ENCODE data around the gene TMEM163. TPM values are rescaled to one million over a fixed set of nuclear protein-coding genes. Genes with fewer than 3 reads are reported as not detected.

The TMEM163 gene
- total RNA-seq, 2 donors from 2014 or later, result 0.55 to 23.1 TPM

DNA sequence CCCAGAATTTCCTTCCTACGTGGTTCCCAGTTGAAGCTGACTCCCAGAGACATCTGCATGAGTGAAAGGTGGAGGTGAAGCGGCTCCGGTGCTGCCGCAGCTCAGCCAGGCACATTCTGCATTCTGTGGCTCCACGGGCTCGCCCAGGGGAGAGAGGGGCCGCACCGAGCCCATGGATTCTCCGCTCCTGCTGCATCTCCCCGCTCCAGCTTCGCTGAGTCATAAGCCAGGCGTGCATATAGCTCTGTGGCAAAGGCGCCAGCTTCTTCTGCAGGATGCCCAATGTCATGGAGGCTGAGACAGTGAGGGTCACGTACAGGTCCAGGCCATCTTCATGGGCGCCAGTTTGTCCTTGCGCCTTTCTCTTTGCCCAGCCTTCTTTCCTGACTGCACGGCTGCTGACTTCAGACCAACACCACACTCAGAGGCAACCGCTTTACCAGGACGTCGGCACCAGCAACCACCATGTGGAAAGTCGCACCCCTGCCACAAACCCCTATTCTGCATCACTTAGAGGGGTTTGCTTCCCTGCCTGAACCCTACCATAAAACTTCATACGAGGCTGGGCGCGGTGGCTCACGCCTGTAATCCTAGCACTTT lies 249.2 kb downstream of the TMEM163 start:
- H3K27ac ChIP-seq, result no peak overlapping the region
- H3K36me3 ChIP-seq, result no peaks in the 10 kb centered on the region
- no peaks in the 10 kb centered on the region for H3K9me3 ChIP-seq
- DNase-seq (ENCODE audit: low spot score), result no peak
- TF ChIP-seq POLR2A (IDR thresholded peaks at IDR 0.05) (no peak), POLR2AphosphoS5 (IDR thresholded peaks at IDR 0.05) (no peak)
- TF ChIP-seq, protein P1, sequence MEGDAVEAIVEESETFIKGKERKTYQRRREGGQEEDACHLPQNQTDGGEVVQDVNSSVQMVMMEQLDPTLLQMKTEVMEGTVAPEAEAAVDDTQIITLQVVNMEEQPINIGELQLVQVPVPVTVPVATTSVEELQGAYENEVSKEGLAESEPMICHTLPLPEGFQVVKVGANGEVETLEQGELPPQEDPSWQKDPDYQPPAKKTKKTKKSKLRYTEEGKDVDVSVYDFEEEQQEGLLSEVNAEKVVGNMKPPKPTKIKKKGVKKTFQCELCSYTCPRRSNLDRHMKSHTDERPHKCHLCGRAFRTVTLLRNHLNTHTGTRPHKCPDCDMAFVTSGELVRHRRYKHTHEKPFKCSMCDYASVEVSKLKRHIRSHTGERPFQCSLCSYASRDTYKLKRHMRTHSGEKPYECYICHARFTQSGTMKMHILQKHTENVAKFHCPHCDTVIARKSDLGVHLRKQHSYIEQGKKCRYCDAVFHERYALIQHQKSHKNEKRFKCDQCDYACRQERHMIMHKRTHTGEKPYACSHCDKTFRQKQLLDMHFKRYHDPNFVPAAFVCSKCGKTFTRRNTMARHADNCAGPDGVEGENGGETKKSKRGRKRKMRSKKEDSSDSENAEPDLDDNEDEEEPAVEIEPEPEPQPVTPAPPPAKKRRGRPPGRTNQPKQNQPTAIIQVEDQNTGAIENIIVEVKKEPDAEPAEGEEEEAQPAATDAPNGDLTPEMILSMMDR (IDR thresholded peaks at IDR 0.05), result no peak
- intact Hi-C loops (cut with DNase I), result loop anchor here (10.0 kb wide), 1 partner anchor 425 kb away; no protein-coding TSS in a partner anchor
- no peak overlapping the region for H3K4me3 ChIP-seq
- no peaks in the 10 kb centered on the region for H3K27me3 ChIP-seq (replicated peaks; ENCODE audit: insufficient read depth)
- H3K4me1 ChIP-seq (replicated peaks), result no peaks in the 10 kb centered on the region
- WGBS, result 93% methylated on average over 25 of the region's 25 CpGs

DNA sequence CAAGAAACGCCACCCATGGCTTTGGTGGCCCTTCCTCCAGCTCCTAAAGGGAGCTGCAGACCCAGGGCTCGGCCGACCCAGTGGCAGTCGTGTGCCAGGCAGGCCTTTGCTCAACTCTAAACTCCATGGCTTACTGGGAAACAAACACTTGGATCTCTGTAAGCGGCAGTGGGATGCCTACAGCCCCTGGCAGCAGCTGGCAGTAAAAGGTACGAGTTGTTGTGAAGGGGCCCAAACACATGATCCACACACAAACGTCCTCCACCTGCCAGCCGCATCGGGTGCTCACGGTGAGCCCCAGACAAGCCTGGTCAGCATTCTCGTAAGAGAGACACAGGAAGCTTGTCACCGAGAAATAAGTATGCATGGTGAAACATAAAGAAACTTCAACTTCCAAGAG lies 250.0 kb downstream of the TMEM163 start:
- Histone ChIP-seq H3K27me3 (replicated peaks; ENCODE audit: insufficient read depth) (no peaks in the 10 kb centered on the region), H3K27ac (no peak overlapping the region), H3K36me3 (no peaks in the 10 kb centered on the region), H3K4me3 (no peak overlapping the region), H3K9me3 (no peaks in the 10 kb centered on the region), H3K4me1 (replicated peaks) (no peaks in the 10 kb centered on the region)
- TF ChIP-seq POLR2A (IDR thresholded peaks at IDR 0.05) (no peak), POLR2AphosphoS5 (IDR thresholded peaks at IDR 0.05) (no peak)
- TF ChIP-seq, protein P1 (IDR thresholded peaks at IDR 0.05), result no peak
- DNase-seq (ENCODE audit: low spot score), result no peak
- intact Hi-C loops (cut with DNase I), result loop anchor here (10.0 kb wide), 1 partner anchor 426 kb away; no protein-coding TSS in a partner anchor
- 81% methylated on average over 12 of the region's 12 CpGs for WGBS

DNA sequence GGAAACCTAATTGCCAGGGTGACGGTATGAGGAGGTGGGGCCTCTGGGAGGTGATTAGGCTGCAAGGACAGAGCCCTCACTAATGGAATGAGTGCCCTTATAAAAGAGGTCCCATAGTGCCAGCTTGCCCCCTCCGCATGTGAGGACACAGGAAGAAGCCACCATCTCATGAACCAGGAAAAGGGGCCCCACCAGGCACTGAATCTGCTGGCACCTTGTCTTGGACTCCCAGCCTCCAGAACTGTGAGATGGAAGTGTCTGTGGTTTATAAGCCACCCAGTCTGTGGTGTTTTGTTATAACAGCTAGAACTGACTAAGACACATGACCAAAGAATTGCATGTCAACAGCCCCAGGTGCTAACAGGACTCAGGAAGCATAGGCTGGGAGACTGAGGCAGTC lies 250.6 kb downstream of the TMEM163 start:
- no peaks in the 10 kb centered on the region for H3K36me3 ChIP-seq
- H3K9me3 ChIP-seq, result no peaks in the 10 kb centered on the region
- no peak overlapping the region for H3K4me3 ChIP-seq
- no peaks in the 10 kb centered on the region for H3K27me3 ChIP-seq (replicated peaks; ENCODE audit: insufficient read depth)
- H3K4me1 ChIP-seq (replicated peaks), result no peaks in the 10 kb centered on the region
- H3K27ac ChIP-seq, result no peak overlapping the region
- TF ChIP-seq POLR2A (IDR thresholded peaks at IDR 0.05) (no peak), POLR2AphosphoS5 (IDR thresholded peaks at IDR 0.05) (no peak)
- TF ChIP-seq, protein P1 (IDR thresholded peaks at IDR 0.05), result no peak
- 98% methylated on average over 2 of the region's 2 CpGs for WGBS
- no peak for DNase-seq (ENCODE audit: low spot score)
- intact Hi-C loops (cut with DNase I), result loop anchor here (10.0 kb wide), 1 partner anchor 427 kb away; no protein-coding TSS in a partner anchor

DNA sequence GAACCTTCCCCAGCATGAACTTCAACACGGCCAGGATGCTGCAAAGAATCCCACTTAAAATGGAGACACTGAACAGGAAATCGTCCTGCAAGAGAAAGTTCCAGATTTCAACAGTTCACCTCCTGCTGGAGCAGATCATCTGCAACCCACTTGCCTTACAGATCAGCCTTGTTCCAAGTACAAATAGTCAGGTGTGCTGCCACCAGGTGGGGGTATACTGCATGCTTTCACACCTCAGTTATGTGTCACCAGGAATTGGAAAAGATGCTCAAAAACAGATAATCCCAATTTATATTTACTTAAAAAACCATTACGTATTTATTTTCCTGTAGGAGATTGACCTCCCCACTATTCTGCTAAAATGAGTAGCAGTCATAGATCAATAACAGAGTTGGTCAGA lies 252.7 kb downstream of the TMEM163 start:
- intact Hi-C loops (cut with DNase I), result loop anchor here (10.0 kb wide), 1 partner anchor 429 kb away; no protein-coding TSS in a partner anchor
- Histone ChIP-seq H3K27me3 (replicated peaks; ENCODE audit: insufficient read depth) (no peaks in the 10 kb centered on the region), H3K36me3 (no peaks in the 10 kb centered on the region), H3K9me3 (no peaks in the 10 kb centered on the region), H3K27ac (no peak overlapping the region), H3K4me1 (replicated peaks) (no peaks in the 10 kb centered on the region), H3K4me3 (no peak overlapping the region)
- WGBS, result 61% methylated on average over 3 of the region's 3 CpGs
- no peak for DNase-seq (ENCODE audit: low spot score)
- TF ChIP-seq, protein P1 (IDR thresholded peaks at IDR 0.05), result no peak
- TF ChIP-seq POLR2AphosphoS5 (IDR thresholded peaks at IDR 0.05) (no peak), POLR2A (IDR thresholded peaks at IDR 0.05) (no peak)
